ENCODE data around the gene AKR1C2. TPM values are rescaled to one million over a fixed set of nuclear protein-coding genes. Genes with fewer than 3 reads are reported as not detected.
"Not testable (repeated sequence)": the region's sequence is repeated elsewhere in the genome, so short reads cannot be mapped to it uniquely, and the experiment has no call there.

AKR1C2 gene
- total and polyA plus RNA-seq, 8 donors: 2.9 to 10.9 (median 4.4) TPM

GRCh38 chr10:4953405-4953804, 50.3 kb downstream of the AKR1C2 start:
- Histone ChIP-seq H3K4me1 (peaks cover 0 to 2% (median under 1%) of the 10 kb centered on the region in 3 donors), H3K36me3 (no peaks in the 10 kb centered on the region), H3K9me3 (no peaks in the 10 kb centered on the region), H3K27ac (no peak overlapping the region), H3K4me3 (no peak overlapping the region), H3K27me3 (no peaks in the 10 kb centered on the region)
- DNase-seq (no peak), FAIRE-seq (no peak), ATAC-seq (no peak)
- intact Hi-C loops (cut with DNase I): no loop called here
- TF ChIP-seq CTCF (IDR thresholded peaks at IDR 0.05): no peak

GRCh38 chr10:4951512-4952162, 52.0 kb downstream of the AKR1C2 start:
- 68 to 75% methylated on average over 5 of the region's 5 CpGs for WGBS, 2 donors
- peaks cover 14 to 18% (median 16%) of the 10 kb centered on the region in 3 donors for H3K4me1 ChIP-seq
- DNase-seq; H3K27ac ChIP-seq; FAIRE-seq; ATAC-seq; H3K36me3 ChIP-seq; H3K9me3 ChIP-seq; H3K4me3 ChIP-seq; H3K27me3 ChIP-seq; intact Hi-C loops (cut with DNase I): not testable (repeated sequence)

- H3K4me3 ChIP-seq: no peak overlapping the region
- no peaks in the 10 kb centered on the region for H3K36me3 ChIP-seq
- H3K4me1 ChIP-seq: peaks cover 14 to 25% (median 23%) of the 10 kb centered on the region in 3 donors
- DNase-seq (peak in 3 of 6 donors; percentile 28 to 36 (median 34)), ATAC-seq (peak; percentile 89 to 95 (median 93)), FAIRE-seq (no peak)
- intact Hi-C loops (cut with DNase I): no loop called here
- WGBS, 2 donors: 27 to 46% methylated on average over 5 of the region's 5 CpGs
- H3K9me3 ChIP-seq: no peaks in the 10 kb centered on the region
- TF ChIP-seq CTCF (IDR thresholded peaks at IDR 0.05): no peak
- H3K27ac ChIP-seq: peak overlapping the region; percentile 33 to 87 (median 64)
- no peaks in the 10 kb centered on the region for H3K27me3 ChIP-seq
These were observed 55.7 kb downstream of the AKR1C2 start for GRCh38 chr10:4947635-4948596.

GRCh38 chr10:4947039-4947634, 56.5 kb downstream of the AKR1C2 start:
- DNase-seq (no peak), FAIRE-seq (no peak), ATAC-seq (peak; percentile 58 to 77 (median 68))
- Histone ChIP-seq H3K36me3 (no peaks in the 10 kb centered on the region), H3K27ac (peak overlapping the region; percentile 33 to 87 (median 64)), H3K4me1 (peaks cover 14 to 29% (median 23%) of the 10 kb centered on the region in 3 donors), H3K4me3 (no peak overlapping the region), H3K9me3 (no peaks in the 10 kb centered on the region), H3K27me3 (no peaks in the 10 kb centered on the region)
- intact Hi-C loops (cut with DNase I): no loop called here
- no peak for TF ChIP-seq CTCF (IDR thresholded peaks at IDR 0.05)

Measured in pancreas (tissue), 10 donors.